ENCODE measurements around the gene FGF8. TPM values are rescaled to one million over a fixed set of nuclear protein-coding genes. Genes with fewer than 3 reads are reported as not detected.

Gene FGF8
- total RNA-seq, 1 experiment from 2014 or later, result 14.3 TPM

- H2BK5ac ChIP-seq (ENCODE audit: insufficient read length, low read length), result no peak overlapping the region
- Mint-ChIP-seq H3K4me3 (no peak overlapping the region), H3K27me3 (ENCODE audit: low read depth) (no peaks in the 10 kb centered on the region), H3K27ac (no peak overlapping the region), H3K36me3 (ENCODE audit: insufficient read depth in 1 of 3, low read depth in 3 of 3) (peaks cover 61 to 96% (median 89%) of the 10 kb centered on the region in 3 experiments; a peak in 6 of 7 replicates), H3K4me1 (no peaks in the 10 kb centered on the region), H3K9me3 (no peaks in the 10 kb centered on the region)
- H3K79me2 ChIP-seq (ENCODE audit: insufficient read depth, low read length), result no peaks in the 10 kb centered on the region
- H3K79me1 ChIP-seq (ENCODE audit: insufficient read depth, low read depth, low read length, poor library complexity, severe bottlenecking), result peaks cover 2% of the 10 kb centered on the region
- H3K9ac ChIP-seq (ENCODE audit: extremely low read depth, insufficient read length, low read length), result no peak overlapping the region
- no peaks in the 10 kb centered on the region for H4K20me1 ChIP-seq (ENCODE audit: control insufficient read depth, insufficient read depth, insufficient read length)
- no peak overlapping the region for H3K4ac ChIP-seq (ENCODE audit: low read depth, low read length)
- no peak for TF ChIP-seq CTCF (conservative IDR thresholded peaks at IDR 0.05)
- H3K56ac ChIP-seq (ENCODE audit: insufficient read length, low read depth, low read length), result no peak overlapping the region
- no peak for DNase-seq
- no CpG with 5 or more reads among the region's 4 CpGs for WGBS (ENCODE audit: extremely low coverage, insufficient read length, low lambda C conversion rate)
- H4K8ac ChIP-seq (replicated peaks; ENCODE audit: insufficient read length, low read depth, low read length), result no peak overlapping the region
- H2BK20ac ChIP-seq (ENCODE audit: low read depth, low read length, poor library complexity, severe bottlenecking), result no peak overlapping the region
- H3K14ac ChIP-seq (ENCODE audit: insufficient read depth, low read length), result no peak overlapping the region
- no peak overlapping the region for H3K23ac ChIP-seq (ENCODE audit: insufficient read length, low read depth, low read length)
- no peak overlapping the region for H4K5ac ChIP-seq (ENCODE audit: insufficient read length, low read depth, low read length)
- H3K9me3 ChIP-seq (ENCODE audit: control insufficient read depth, low read depth, low read length), result no peaks in the 10 kb centered on the region
- no peak overlapping the region for H4K91ac ChIP-seq (ENCODE audit: insufficient read length, low read depth, low read length)
- no peaks in the 10 kb centered on the region for H3K23me2 ChIP-seq (ENCODE audit: insufficient read length, low read depth, low read length, poor library complexity, severe bottlenecking)
- H2BK120ac ChIP-seq (ENCODE audit: low read depth, low read length, poor library complexity, severe bottlenecking), result no peak overlapping the region
- H2BK12ac ChIP-seq (ENCODE audit: insufficient read length, low read depth, low read length), result no peak overlapping the region
- H3K4me2 ChIP-seq (ENCODE audit: insufficient read depth, insufficient read length, low read length), result no peak overlapping the region
- no peak overlapping the region for H2AK5ac ChIP-seq (ENCODE audit: insufficient read length, low read length)
- no peak overlapping the region for H2AFZ ChIP-seq (ENCODE audit: low read length)
- no peak overlapping the region for H3K18ac ChIP-seq (ENCODE audit: insufficient read length, low read depth, low read length)
- H3K27ac ChIP-seq (ENCODE audit: insufficient read length, low read depth, low read length), result no peak overlapping the region
- H2BK15ac ChIP-seq (ENCODE audit: low read depth, low read length), result no peak overlapping the region
- H3T11ph ChIP-seq (ENCODE audit: low read length), result no peak overlapping the region
- H3K4me1 ChIP-seq (ENCODE audit: insufficient read depth, low read length), result no peaks in the 10 kb centered on the region
- no peaks in the 10 kb centered on the region for H3K27me3 ChIP-seq (ENCODE audit: insufficient read depth, low read length)
Measured at GRCh38 chr10:101797403-101798059, 21.6 kb upstream of the FGF8 start.
